Stimulated activated CD8-positive, alpha-beta memory T cell treated with anti-CD3 and anti-CD28 coated beads, Interleukin-12 subunit alpha, Interleukin-12 subunit beta, amount 100 ng/mL, for 4 hours (primary cell): ENCODE data around the gene SRRM4.

Source experiments
- DNase-seq: peaks from one replicate; pipeline ENCODE4 v3.0.0-alpha.2; 2020; ENCODE audit warnings: low read depth

Gene SRRM4

GRCh38 chr12:119169150-119169549, 187.8 kb downstream of the SRRM4 start:
- DNase-seq: no peak

DNA sequence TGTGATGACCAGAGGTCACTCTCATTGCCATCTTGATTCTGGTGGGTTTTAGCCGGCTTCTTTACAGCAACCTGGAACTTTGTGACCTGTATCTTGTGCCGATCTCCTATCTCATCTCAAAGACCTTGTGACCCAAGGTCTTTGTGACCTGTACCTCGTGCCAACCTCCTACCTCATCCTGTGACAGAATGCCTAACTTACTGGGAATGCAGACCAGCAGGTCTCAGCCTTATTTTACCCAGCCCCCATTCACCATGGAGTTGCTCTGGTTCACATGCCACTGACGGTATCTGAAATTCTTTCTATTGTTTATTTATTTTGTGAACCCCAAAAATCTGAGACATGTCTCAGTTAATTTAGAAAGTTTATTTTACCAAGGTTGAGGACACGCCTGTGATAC, 189.9 kb downstream of the SRRM4 start:
- no peak for DNase-seq

GRCh38 chr12:119171691-119172425, 190.5 kb downstream of the SRRM4 start:
- DNase-seq: no peak

GRCh38 chr12:119175081-119175480, 193.7 kb downstream of the SRRM4 start:
- DNase-seq: no peak

DNA sequence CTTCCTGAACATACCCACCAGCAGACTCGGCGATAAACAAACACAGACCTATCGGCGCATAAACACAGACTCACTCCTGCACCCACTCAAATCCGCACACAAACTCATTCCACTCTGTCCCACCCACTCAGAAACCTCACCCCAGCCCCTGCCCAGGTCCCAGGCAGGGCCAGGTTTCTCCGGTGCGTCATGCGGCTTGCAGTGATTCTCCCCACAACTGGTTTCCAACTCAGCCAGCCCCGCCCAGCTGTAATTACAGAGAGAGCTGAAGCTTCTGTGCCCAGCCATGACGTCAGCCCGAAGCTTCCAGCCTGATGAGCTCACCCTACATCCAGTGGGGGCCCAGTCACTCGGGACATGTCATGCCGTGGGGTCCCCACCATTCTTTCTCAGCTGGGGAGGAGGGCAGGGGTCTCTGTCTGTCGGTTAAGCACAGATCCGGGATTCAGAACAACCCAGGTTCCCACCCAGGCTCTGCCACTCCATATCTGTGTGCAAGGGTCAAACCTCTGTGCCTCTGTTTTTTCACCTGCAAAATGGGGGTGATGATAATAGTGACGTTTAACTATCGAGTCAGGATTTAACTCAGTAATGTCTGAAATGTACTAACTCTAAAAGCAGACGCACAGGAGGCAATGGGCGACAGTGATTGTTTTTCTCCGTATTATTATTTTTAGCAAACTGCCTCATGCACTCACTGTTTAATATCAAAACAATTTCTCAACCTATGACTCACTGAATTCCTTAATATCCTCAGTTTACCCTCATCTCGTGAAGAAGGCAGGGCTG, 195.1 kb downstream of the SRRM4 start:
- DNase-seq: no peak

DNA sequence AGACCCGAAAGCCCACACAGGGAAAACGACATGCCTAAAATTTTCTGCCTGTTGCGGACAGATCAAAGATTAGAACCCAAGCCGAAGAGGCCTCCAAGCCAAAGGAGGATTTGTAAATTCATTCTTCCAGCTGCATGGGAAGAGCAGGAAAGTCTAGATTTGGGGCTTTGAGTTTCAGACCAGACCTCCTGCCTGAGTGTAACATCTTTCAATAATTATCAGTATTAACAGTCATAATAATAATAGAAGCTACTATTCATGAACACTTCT, 195.7 kb downstream of the SRRM4 start:
- DNase-seq: no peak

DNA sequence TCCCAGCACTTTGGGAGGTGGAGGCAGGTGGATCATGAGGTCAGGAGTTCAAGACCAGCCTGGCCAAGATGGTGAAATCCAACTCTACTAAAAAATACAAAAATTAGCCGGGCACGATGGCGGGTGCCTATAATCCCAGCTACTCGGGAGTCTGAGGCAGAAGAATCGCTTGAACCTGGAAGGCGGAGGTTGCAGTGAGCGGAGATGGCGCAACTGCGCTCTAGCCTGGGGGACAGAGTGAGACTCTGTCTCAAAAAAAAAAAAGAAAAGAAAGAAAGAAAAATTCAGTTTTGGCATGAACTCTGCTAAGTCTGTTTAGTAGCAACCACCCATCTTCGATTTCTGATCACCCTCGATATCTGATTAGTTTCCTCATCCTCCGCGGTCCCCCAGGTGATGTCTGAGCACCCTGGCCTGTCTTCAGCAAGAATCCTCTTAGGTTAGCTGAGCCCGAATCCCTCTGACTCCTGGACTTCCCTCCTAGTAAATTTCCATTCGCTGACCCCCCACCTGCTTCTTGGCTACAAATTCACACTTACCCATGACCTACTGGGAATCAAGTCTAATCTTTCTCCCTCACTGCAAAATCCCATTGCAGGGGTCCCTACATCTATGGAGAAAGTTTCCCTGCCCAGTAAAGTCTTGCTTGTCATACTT, 196.5 kb downstream of the SRRM4 start:
- no peak for DNase-seq

- no peak for DNase-seq
Observed at GRCh38 chr12:119178544-119179334, 197.4 kb downstream of the SRRM4 start, which contains the start of gene HSPB8. Gene HSPB8 (plus strand): TSS chr12:119178931. CDS start chr12:119179313, 382 bp downstream.

GRCh38 chr12:119179335-119180021, 198.1 kb downstream of the SRRM4 start:
- no peak for DNase-seq

DNA sequence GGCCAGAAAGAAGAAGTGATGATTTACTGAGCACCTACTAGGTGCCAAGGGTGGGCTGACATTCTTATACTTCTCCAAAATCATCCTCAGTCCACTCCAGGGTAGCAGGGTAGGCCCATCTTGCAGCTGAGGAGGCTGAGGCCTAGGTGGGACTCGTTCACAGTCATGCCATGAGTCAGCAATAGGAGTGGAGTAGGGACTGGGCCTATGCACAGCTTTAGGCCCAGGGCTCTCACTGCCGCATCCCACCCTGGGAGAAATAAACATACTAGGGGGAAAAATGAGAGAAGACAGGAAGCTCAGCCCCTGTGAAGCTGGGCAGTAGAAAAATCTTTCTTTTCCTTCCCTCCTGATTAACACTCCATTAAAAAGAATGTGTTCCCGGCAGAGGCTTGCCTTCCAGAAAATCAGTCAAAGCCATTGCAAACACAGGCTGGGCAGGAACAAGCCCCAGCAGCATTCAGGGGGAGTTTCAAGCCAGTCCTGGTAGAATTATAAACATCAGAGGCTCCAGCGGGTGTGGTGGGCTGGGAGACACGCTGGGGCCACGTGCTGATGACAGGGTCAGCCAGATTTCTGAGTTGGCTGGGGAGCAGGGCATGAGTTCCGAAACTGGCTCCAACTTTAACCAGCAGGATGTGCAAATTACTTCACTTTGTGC, 199.2 kb downstream of the SRRM4 start:
- DNase-seq: no peak

GRCh38 chr12:119181202-119181601, 199.9 kb downstream of the SRRM4 start:
- DNase-seq: no peak

- DNase-seq: no peak
Observed at GRCh38 chr12:119181944-119182343, 200.6 kb downstream of the SRRM4 start.

GRCh38 chr12:119182701-119183493, 201.6 kb downstream of the SRRM4 start:
- DNase-seq: no peak

GRCh38 chr12:119183942-119184695, 202.8 kb downstream of the SRRM4 start:
- DNase-seq: no peak

- DNase-seq: no peak
Observed at GRCh38 chr12:119195256-119195655, 213.9 kb downstream of the SRRM4 start.

- no peak for DNase-seq
Observed at GRCh38 chr12:119198440-119198839, 217.1 kb downstream of the SRRM4 start.

- DNase-seq: no peak
Observed at GRCh38 chr12:119200601-119201000, 219.3 kb downstream of the SRRM4 start.

DNA sequence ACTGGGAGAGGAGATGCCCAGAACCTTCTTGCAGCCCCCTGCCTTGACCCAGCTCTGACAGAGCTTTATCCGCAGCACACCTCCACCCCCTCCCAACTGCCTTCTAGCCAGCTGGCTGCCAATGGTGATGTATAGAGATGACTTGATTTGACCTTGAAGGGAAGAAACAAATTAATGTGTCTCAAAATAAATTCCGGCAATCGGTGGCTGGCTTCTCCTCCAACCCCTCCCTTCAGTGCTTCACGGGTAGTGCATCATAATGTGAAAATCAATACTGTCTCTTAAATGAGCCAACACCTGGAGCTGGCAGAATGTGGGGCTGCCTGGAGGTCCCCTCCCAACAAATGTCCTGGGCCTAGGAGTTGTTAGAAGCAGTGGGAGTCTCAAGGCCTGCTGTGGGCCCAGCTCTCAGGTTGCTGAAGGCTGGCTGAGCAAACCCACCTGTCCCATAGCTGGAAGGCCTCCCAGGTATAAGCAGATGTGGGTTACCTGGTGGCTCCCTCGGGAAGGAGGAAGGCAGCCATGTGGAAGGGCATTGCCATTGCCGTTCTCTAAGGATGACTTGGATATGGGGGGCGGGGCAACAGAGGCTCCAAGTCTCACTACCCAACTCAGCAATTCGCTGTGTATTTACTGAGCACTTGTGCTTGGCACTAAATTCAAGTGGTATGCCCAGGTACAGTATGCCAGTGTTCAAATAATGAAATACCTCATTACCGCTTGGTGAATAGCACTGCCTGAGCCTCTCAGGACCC, 220.6 kb downstream of the SRRM4 start:
- no peak for DNase-seq

DNA sequence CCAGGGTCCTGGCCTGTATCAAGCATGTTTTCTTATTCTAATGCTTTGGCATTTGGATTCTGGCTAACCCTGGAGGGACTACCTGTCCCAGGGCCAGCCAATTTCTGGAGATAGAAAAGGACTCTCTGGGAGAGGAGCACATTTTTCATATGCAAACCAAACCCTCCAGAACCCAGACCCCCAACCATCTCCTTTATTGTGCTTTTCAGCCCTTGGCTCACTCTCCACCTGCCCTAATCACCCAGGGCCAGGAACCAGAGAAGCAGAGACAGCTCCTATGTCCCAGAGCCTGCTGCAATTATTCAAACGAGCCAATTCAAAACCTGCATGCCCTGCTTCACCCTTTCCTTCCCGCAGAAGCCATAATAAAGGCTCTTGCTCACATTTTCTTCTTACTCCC, 221.2 kb downstream of the SRRM4 start:
- DNase-seq: no peak
